ENCODE data around the gene FBXO36. TPM values are rescaled to one million over a fixed set of nuclear protein-coding genes. Genes with fewer than 3 reads are reported as not detected.
A peak's percentile ranks its signal among the peaks of the same experiment; 100 is the strongest.
"Not testable (repeated sequence)": the region's sequence is repeated elsewhere in the genome, so short reads cannot be mapped to it uniquely, and the experiment has no call there.

FBXO36 gene
- total RNA-seq, 1 experiment from 2014 or later: 2.6 TPM

DNA sequence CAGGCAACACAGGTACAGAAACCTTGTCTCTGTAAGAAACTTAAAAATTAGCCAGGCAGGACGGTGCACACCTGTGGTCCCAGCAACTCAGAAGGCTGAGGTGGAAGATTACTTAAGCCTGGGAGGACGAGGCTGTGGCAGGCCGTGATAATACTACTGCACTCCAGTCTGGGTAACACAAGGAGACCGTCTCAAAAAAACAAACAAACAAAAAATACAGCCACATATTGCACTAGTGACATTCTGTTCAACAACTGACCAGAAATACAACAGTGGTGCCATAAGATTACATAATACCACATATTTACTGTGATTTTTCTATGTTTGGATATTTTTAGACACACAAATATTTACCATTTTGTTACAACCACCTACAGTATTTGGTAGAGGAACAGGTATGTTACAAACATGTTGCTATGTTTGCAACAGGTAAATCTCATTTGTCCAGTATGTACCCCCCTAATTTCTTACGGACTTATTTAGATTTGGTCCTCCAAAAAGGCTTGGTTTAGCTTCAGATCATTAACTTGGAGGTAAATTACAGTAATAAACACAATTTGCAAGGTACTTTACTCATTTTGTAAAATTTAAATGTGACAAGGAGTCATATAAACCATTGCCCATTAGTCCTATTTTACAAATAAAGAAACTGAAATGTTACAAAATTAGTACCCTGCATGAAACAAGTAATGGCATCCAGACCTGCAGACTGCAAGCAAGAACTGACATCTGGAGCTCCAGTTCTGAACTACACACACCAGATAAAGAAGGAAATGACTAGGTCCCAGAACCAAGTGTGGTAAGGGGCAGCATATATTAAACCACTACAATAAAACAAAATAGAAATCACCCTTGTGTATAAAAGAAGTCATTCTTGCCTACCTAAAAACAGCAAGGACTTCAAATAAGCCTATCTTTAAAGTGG, 37.3 kb upstream of the FBXO36 start:
- no peak for DNase-seq
- Histone ChIP-seq H3K79me2 (ENCODE audit: low read length) (peaks cover 100% of the 10 kb centered on the region), H3K4me1 (ENCODE audit: low read length) (peaks cover 38% of the 10 kb centered on the region), H3K4me2 (ENCODE audit: low read depth, low read length, poor library complexity, severe bottlenecking) (no peak overlapping the region), H2AFZ (ENCODE audit: low read length) (no peak overlapping the region), H3K9me3 (ENCODE audit: low read length) (no peaks in the 10 kb centered on the region), H3K9ac (ENCODE audit: low read length) (no peak overlapping the region), H3K4me3 (ENCODE audit: low read length) (no peak overlapping the region), H3K36me3 (ENCODE audit: insufficient read depth, low read length) (peaks cover 7% of the 10 kb centered on the region; the same call in 1 of the 2 replicates), H3K27me3 (ENCODE audit: low read length) (no peaks in the 10 kb centered on the region), H3K9me2 (replicated peaks; ENCODE audit: insufficient read depth, low read length) (no peaks in the 10 kb centered on the region), H4K20me1 (ENCODE audit: insufficient read depth, low read depth, low read length) (no peaks in the 10 kb centered on the region), H3K27ac (ENCODE audit: low read length) (no peak overlapping the region)

DNA sequence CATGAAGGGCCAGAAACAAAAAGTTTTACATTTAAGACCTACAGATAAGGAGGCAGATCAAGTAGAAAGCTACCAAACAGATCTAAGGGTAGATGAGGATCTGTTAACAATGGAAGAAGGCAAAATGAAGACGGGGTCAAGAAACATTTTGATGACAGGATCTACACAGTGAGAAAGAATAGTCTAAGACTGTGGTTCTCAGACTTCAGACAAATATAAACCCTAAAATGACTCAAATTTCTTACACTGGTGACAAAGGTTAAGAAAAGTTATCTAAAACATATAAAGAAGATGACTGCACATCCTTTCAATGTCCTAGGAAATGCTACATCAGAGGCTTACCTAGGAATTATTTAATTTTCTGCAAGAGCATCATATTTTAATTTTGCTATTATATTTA, 34.9 kb upstream of the FBXO36 start:
- Histone ChIP-seq H3K4me2 (ENCODE audit: low read depth, low read length, poor library complexity, severe bottlenecking) (peak overlapping the region; percentile 30), H3K4me3 (ENCODE audit: low read length) (no peak overlapping the region), H3K4me1 (ENCODE audit: low read length) (peaks cover 38% of the 10 kb centered on the region), H4K20me1 (ENCODE audit: insufficient read depth, low read depth, low read length) (peaks cover 8% of the 10 kb centered on the region; the same call in 1 of the 2 replicates), H2AFZ (ENCODE audit: low read length) (no peak overlapping the region), H3K9me2 (replicated peaks; ENCODE audit: insufficient read depth, low read length) (no peaks in the 10 kb centered on the region), H3K9ac (ENCODE audit: low read length) (no peak overlapping the region), H3K36me3 (ENCODE audit: insufficient read depth, low read length) (peaks cover 9% of the 10 kb centered on the region; the same call in 1 of the 2 replicates), H3K9me3 (ENCODE audit: low read length) (no peaks in the 10 kb centered on the region), H3K27ac (ENCODE audit: low read length) (no peak overlapping the region), H3K27me3 (ENCODE audit: low read length) (no peaks in the 10 kb centered on the region), H3K79me2 (ENCODE audit: low read length) (peaks cover 100% of the 10 kb centered on the region)
- DNase-seq: no peak

- Histone ChIP-seq H4K20me1 (ENCODE audit: insufficient read depth, low read depth, low read length) (peaks cover 8% of the 10 kb centered on the region; the same call in 1 of the 2 replicates), H3K79me2 (ENCODE audit: low read length) (peaks cover 100% of the 10 kb centered on the region), H3K9ac (ENCODE audit: low read length) (no peak overlapping the region), H3K9me3 (ENCODE audit: low read length) (no peaks in the 10 kb centered on the region), H3K4me3 (ENCODE audit: low read length) (no peak overlapping the region), H3K27ac (ENCODE audit: low read length) (no peak overlapping the region), H3K4me2 (ENCODE audit: low read depth, low read length, poor library complexity, severe bottlenecking) (no peak overlapping the region), H3K27me3 (ENCODE audit: low read length) (no peaks in the 10 kb centered on the region), H3K4me1 (ENCODE audit: low read length) (peaks cover 38% of the 10 kb centered on the region), H2AFZ (ENCODE audit: low read length) (no peak overlapping the region), H3K9me2 (replicated peaks; ENCODE audit: insufficient read depth, low read length) (no peaks in the 10 kb centered on the region), H3K36me3 (ENCODE audit: insufficient read depth, low read length) (peaks cover 9% of the 10 kb centered on the region; the same call in 1 of the 2 replicates)
- no peak for DNase-seq
Measured at GRCh38 chr2:229888031-229888430, 34.3 kb upstream of the FBXO36 start.

DNA sequence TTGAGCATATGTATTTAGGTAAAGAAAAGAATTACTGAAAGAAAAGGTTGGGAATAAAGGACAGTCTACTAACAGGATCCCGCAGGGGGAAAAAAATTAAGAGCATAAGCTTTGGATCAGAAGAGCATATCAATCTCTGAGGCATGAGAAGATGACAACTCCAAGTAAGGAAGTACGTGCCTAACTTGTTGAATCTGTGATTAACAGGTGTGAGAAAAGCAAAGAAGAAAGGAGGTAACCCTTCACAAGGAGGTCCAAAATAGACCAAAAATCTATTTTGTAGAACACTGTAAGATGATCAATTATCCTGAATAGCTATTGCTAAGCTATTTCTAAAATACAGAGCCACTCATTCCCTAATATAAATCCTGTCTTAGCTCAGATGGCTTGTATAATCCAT, 33.3 kb upstream of the FBXO36 start:
- DNase-seq: no peak
- Histone ChIP-seq H3K9me2 (replicated peaks; ENCODE audit: insufficient read depth, low read length) (no peaks in the 10 kb centered on the region), H3K27me3 (ENCODE audit: low read length) (no peaks in the 10 kb centered on the region), H3K79me2 (ENCODE audit: low read length) (peaks cover 100% of the 10 kb centered on the region), H2AFZ (ENCODE audit: low read length) (no peak overlapping the region), H3K36me3 (ENCODE audit: insufficient read depth, low read length) (peaks cover 9% of the 10 kb centered on the region; the same call in 1 of the 2 replicates), H3K9me3 (ENCODE audit: low read length) (no peaks in the 10 kb centered on the region), H3K27ac (ENCODE audit: low read length) (no peak overlapping the region), H3K4me3 (ENCODE audit: low read length) (no peak overlapping the region), H3K4me2 (ENCODE audit: low read depth, low read length, poor library complexity, severe bottlenecking) (no peak overlapping the region), H3K9ac (ENCODE audit: low read length) (no peak overlapping the region), H3K4me1 (ENCODE audit: low read length) (peaks cover 38% of the 10 kb centered on the region), H4K20me1 (ENCODE audit: insufficient read depth, low read depth, low read length) (peaks cover 8% of the 10 kb centered on the region; the same call in 1 of the 2 replicates)

GRCh38 chr2:229896857-229897256, 25.4 kb upstream of the FBXO36 start:
- H3K4me2 ChIP-seq (ENCODE audit: low read depth, low read length, poor library complexity, severe bottlenecking): no peak overlapping the region

DNA sequence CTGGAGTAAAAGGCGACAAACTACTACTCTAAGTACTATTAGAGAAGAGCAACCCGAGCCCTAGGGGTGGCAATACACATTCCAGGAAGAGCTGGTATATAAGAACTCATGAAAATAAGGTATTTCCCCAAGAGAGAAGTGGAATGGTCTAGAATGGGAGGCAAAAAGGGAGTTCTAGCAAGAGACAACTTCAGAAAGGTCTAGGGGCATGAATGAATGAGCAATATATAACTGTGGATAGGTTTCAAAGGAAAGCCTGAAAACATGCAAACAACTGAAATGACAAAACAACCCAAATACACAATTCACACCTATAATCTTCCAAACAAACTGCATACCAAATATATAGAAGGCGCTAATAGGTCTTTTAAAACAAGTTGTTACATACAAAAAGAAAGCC, 22.7 kb upstream of the FBXO36 start:
- H3K4me3 ChIP-seq (ENCODE audit: low read length): no peak overlapping the region
- H3K9ac ChIP-seq (ENCODE audit: low read length): no peak overlapping the region
- H3K9me2 ChIP-seq (replicated peaks; ENCODE audit: insufficient read depth, low read length): no peaks in the 10 kb centered on the region
- no peaks in the 10 kb centered on the region for H3K9me3 ChIP-seq (ENCODE audit: low read length)
- no peak overlapping the region for H2AFZ ChIP-seq (ENCODE audit: low read length)
- no peak overlapping the region for H3K27ac ChIP-seq (ENCODE audit: low read length)
- H3K36me3 ChIP-seq (ENCODE audit: insufficient read depth, low read length): peaks cover 14% of the 10 kb centered on the region; the same call in 1 of the 2 replicates
- H3K4me2 ChIP-seq (ENCODE audit: low read depth, low read length, poor library complexity, severe bottlenecking): no peak overlapping the region
- H4K20me1 ChIP-seq (ENCODE audit: insufficient read depth, low read depth, low read length): 0 out of 2 replicates have a peak, but pooled peaks cover 8% of the 10 kb centered on the region
- no peak for DNase-seq
- H3K4me1 ChIP-seq (ENCODE audit: low read length): peaks cover 6% of the 10 kb centered on the region
- no peaks in the 10 kb centered on the region for H3K27me3 ChIP-seq (ENCODE audit: low read length)
- H3K79me2 ChIP-seq (ENCODE audit: low read length): peaks cover 99% of the 10 kb centered on the region

More at GRCh38 chr2:229896857-229897256, 25.4 kb upstream of the FBXO36 start:
- DNase-seq: no peak
- H3K27ac ChIP-seq (ENCODE audit: low read length): no peak overlapping the region
- H3K9ac ChIP-seq (ENCODE audit: low read length): no peak overlapping the region
- H3K36me3 ChIP-seq (ENCODE audit: insufficient read depth, low read length): peaks cover 2% of the 10 kb centered on the region; the same call in 1 of the 2 replicates
- no peaks in the 10 kb centered on the region for H3K27me3 ChIP-seq (ENCODE audit: low read length)
- peaks cover 99% of the 10 kb centered on the region for H3K79me2 ChIP-seq (ENCODE audit: low read length)
- H3K4me3 ChIP-seq (ENCODE audit: low read length): no peak overlapping the region
- H3K9me3 ChIP-seq (ENCODE audit: low read length): no peaks in the 10 kb centered on the region
- no peak overlapping the region for H2AFZ ChIP-seq (ENCODE audit: low read length)
- peaks cover 6% of the 10 kb centered on the region for H3K4me1 ChIP-seq (ENCODE audit: low read length)
- H4K20me1 ChIP-seq (ENCODE audit: insufficient read depth, low read depth, low read length): peaks cover 2% of the 10 kb centered on the region; the same call in 1 of the 2 replicates
- no peaks in the 10 kb centered on the region for H3K9me2 ChIP-seq (replicated peaks; ENCODE audit: insufficient read depth, low read length)

DNA sequence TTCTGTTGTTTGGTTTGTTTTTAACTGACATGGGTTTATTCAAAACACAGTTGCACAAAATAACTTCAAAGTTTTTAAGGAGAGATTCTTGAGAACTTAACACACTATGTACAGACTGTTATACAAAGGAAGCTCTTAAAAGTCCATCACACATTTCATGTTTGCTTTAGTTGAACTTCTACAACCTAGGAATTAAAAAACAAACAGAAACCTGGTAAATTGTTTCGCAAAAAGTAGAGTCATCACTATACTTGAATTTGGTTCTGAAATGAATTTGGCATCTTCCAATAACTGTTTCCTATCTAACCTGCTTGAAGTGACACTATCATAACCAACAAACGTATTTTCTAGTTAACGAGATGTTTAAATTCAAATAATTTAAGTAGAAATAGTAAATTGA, 22.3 kb upstream of the FBXO36 start:
- Histone ChIP-seq H3K4me3 (ENCODE audit: low read length) (no peak overlapping the region), H3K9me3 (ENCODE audit: low read length) (no peaks in the 10 kb centered on the region), H3K4me1 (ENCODE audit: low read length) (peaks cover 6% of the 10 kb centered on the region), H3K79me2 (ENCODE audit: low read length) (peaks cover 99% of the 10 kb centered on the region), H3K9me2 (replicated peaks; ENCODE audit: insufficient read depth, low read length) (no peaks in the 10 kb centered on the region), H3K4me2 (ENCODE audit: low read depth, low read length, poor library complexity, severe bottlenecking) (no peak overlapping the region), H3K27ac (ENCODE audit: low read length) (no peak overlapping the region), H2AFZ (ENCODE audit: low read length) (no peak overlapping the region), H3K27me3 (ENCODE audit: low read length) (no peaks in the 10 kb centered on the region), H3K9ac (ENCODE audit: low read length) (no peak overlapping the region), H3K36me3 (ENCODE audit: insufficient read depth, low read length) (peaks cover 16% of the 10 kb centered on the region; the same call in 1 of the 2 replicates), H4K20me1 (ENCODE audit: insufficient read depth, low read depth, low read length) (0 out of 2 replicates have a peak, but pooled peaks cover 11% of the 10 kb centered on the region)
- no peak for DNase-seq

DNA sequence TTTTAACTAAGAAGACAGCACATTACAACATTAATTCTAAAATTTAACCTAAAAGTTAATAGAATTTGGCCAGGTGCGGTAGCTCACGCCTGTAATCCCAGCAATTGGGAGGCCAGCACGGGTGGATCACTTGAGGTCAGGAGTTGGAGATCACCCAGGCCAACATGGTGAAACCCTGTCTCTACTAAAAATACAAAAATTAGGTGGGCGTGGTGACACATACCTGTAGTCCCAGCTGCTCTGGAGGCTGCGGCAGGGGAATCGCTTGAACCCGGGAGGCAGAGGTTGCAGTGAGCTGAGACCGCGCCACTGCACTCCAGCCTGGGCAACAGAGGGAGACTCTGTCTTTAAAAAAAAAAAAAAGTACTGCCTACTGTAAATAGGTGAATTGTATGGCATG, 21.8 kb upstream of the FBXO36 start:
- peaks cover 99% of the 10 kb centered on the region for H3K79me2 ChIP-seq (ENCODE audit: low read length)
- not testable (repeated sequence) for H3K4me2 ChIP-seq (ENCODE audit: low read depth, low read length, poor library complexity, severe bottlenecking); H3K4me1 ChIP-seq (ENCODE audit: low read length)

More for the DNA sequence above, 21.8 kb upstream of the FBXO36 start:
- H2AFZ ChIP-seq (ENCODE audit: low read length); H3K27me3 ChIP-seq (ENCODE audit: low read length); DNase-seq; H3K27ac ChIP-seq (ENCODE audit: low read length); H3K9me3 ChIP-seq (ENCODE audit: low read length); H3K9ac ChIP-seq (ENCODE audit: low read length); H3K9me2 ChIP-seq (replicated peaks; ENCODE audit: insufficient read depth, low read length); H3K4me3 ChIP-seq (ENCODE audit: low read length): not testable (repeated sequence)
- H4K20me1 ChIP-seq (ENCODE audit: insufficient read depth, low read depth, low read length): peaks cover 14% of the 10 kb centered on the region
- peaks cover 21% of the 10 kb centered on the region; the same call in 1 of the 2 replicates for H3K36me3 ChIP-seq (ENCODE audit: insufficient read depth, low read length)

All from Karpas-422 (cell line).